Measurements from ENCODE around the gene MPLKIP.
"Not testable (repeated sequence)": the region's sequence is repeated elsewhere in the genome, so short reads cannot be mapped to it uniquely, and the experiment has no call there.

Gene MPLKIP

GRCh38 chr7:40134428-40135316, at the start of gene MPLKIP, which contains the start of gene SUGCT:
TSS of gene MPLKIP (minus strand) at chr7:40134622. CDS start at chr7:40134567, 55 bp downstream.
TSS of gene SUGCT (plus strand) at chr7:40135005.
- DNase-seq, result peak; percentile 77 to 79

DNA sequence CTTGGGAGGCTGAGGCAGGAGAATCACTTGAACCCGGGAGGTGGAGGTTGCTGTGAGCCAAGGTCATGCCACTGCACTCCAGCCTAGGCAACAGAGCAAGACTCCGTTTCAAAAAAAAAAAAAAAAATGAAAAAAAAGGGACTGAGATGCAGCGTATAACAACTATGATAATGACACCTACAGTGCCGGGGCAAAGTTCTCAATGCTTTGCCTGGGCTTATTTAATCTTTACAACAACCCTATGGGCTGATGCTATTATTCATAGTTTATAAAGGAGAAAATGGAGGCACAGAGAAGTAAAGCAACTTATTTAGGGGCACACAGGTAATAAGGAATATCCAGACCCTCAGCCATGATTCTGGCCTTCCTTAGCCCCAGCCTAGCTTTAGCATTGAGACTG, 48.0 kb upstream of the MPLKIP start:
- no peak for DNase-seq

GRCh38 chr7:40177071-40177470, 42.6 kb upstream of the MPLKIP start:
- DNase-seq, result no peak

GRCh38 chr7:40175725-40176510, 41.5 kb upstream of the MPLKIP start:
- DNase-seq, result no peak

- not testable (repeated sequence) for DNase-seq
These were observed 40.8 kb upstream of the MPLKIP start for GRCh38 chr7:40175256-40175655.

- not testable (repeated sequence) for DNase-seq
These were observed 38.7 kb upstream of the MPLKIP start for GRCh38 chr7:40173121-40173520.

- DNase-seq, result not testable (repeated sequence)
These were observed 33.8 kb upstream of the MPLKIP start for GRCh38 chr7:40168266-40168665.

DNA sequence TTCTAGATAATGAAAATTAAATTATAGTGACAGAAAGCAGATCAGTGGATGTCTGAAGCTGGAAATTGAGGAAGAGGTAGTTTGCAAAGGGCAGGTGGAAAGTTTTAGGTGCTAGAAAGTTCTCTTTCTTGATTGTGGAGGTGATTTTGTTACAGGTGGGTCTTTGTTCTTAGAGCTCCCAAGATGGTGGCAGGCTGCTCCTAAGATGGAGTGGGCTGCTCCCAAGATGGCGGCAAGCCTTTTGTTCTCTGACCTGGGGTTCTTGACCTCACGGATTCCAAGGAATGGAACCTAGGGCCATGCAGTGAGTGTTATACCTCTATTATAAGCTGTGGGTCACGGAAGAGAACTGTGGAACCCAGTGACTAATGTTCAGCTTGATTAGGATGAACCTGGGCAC, 32.9 kb upstream of the MPLKIP start:
- no peak for DNase-seq

DNA sequence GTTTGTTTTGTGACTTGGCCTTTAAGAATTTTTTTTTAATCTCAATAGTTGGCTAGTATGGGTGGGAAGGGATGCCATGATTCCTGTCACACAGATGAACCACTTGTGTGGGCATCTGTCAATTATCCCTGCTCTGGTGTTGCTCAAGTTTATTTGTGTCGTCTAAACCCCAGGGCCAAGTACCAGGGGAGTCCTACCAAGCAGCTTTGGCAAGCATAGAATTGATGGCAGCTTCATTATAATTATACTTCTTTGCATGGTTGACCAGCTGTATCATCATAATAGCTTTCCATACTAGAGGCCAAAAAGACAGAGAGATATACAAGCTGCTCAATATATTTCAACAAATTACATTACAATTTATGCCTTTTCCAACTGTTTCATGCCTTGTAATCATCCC, 30.8 kb upstream of the MPLKIP start:
- no peak for DNase-seq

GRCh38 chr7:40162516-40162915, 28.1 kb upstream of the MPLKIP start:
- DNase-seq, result no peak

- no peak for DNase-seq
These were observed 22.6 kb upstream of the MPLKIP start for GRCh38 chr7:40156988-40157387.

- DNase-seq, result no peak
These were observed 17.1 kb upstream of the MPLKIP start for GRCh38 chr7:40151504-40151903.

DNA sequence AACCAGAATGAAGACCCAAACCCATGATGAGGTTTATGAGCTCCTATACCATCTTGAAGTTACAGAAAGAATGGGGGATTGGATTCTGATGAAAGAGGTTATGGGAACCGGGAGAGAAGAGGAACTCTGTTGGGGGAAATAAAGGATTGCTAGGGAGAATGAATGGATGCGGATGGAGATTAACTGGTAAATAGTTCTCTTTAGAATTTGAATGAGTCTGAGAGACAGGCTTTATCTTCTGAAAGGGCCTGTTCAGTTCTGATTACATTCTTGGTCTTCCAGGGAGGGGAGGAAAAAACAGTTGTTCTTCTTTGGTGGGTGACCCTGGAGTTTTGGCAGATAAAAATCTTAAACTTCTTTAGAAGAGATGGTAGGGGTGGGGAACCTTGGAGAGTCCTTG, 14.2 kb upstream of the MPLKIP start:
- DNase-seq, result no peak

DNA sequence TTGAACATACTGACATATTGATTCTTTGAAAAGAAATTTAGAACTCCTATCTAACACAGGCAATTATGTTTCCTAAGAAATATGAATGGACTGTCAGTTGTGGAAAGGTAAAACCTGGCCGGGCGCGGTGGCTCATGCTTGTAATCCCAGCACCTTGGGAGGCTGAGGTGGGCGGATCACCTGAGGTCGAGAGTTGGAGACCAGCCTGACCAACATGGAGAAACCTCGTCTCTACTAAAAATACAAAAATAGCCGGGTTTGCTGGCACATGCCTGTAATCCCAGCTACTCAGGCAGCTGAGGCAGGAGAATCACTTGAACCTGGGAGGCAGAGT, 13.8 kb upstream of the MPLKIP start:
- DNase-seq, result not testable (repeated sequence)

DNA sequence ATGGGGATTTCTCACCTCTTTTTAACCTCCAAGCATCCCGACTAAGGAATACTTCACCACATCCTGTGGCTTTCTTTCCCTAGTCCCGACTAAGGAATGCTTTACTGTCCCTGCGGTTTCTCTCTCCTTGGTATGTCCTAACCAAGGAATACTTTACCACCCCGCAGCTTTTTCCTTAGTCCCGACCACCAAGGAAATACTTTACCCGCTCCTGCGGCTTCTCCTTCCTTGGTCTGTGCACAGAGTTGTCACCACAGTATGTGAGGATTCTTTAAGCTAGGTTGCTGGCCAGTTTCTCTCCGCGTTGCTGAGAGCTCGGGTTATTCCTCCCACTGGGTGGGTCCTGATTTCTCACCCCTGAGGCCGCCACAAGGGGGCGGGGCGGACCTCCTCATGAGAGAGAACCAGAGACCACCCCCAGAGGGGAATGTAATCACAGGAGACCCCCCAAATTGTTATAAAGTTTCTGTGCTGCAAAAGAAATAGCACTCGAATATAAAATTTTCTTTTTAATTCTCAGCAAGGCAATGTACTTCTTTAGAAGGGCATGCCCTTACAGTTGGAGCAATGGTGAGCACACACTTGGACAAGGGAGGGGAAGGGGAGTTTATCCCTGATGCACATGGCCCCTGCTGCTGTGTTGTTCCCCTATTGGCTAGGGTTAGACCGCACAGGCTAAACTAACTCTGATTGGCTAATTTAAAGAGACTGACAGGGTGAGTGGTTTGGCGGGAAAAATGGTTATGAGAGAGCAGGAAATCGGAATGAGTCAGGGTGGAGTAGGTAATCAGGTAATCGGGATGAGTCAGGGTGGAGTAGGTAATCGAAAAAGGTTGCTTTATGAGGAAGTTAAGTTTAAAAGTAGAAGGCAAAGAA, 13.2 kb upstream of the MPLKIP start:
- no peak for DNase-seq

DNA sequence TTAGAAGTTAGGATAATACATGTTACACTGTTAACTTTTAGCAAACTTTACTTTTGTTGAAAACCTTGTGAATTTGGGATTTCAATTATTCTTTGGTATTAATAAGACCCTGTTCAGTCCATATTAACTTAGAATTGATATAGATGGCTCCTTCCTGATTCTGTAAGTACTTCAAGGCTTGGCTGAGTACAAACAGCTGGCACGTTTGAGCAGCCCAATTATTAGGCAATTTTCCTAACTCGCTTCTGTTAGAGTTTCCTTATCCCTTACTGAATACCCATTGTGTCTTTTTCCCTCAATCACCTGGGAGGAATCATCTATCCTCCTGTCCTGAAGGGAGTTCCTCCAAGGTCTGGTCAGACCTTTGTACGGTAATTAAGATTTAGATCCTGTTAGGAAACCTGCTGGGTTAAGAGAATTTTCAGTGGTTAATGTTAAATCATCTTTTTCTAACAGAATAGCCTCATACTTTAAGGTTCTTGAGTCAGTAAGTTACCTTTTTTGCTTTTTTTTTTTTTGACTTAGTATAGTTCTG, 11.2 kb upstream of the MPLKIP start:
- not testable (repeated sequence) for DNase-seq

GRCh38 chr7:40141916-40142315, 7.5 kb upstream of the MPLKIP start:
- not testable (repeated sequence) for DNase-seq

DNA sequence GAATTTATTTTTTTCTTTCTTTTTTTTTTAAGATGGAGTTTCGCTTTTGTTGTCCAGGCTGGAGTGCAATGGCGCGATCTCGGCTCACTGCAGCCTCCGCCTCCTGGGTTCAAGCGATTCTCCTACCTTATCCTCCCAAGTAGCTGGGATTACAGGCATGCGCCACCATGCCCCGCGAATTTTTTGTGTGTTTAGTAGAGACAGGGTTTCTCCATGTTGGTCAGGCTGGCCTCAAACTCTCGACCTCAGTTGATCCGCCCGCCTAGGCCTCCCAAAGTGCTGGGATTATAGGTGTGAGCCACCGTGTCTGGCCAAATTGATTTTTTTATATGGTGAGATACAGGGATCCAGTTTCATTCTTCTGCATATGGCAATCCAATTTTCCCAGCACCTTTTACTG, 5.5 kb upstream of the MPLKIP start:
- not testable (repeated sequence) for DNase-seq

DNA sequence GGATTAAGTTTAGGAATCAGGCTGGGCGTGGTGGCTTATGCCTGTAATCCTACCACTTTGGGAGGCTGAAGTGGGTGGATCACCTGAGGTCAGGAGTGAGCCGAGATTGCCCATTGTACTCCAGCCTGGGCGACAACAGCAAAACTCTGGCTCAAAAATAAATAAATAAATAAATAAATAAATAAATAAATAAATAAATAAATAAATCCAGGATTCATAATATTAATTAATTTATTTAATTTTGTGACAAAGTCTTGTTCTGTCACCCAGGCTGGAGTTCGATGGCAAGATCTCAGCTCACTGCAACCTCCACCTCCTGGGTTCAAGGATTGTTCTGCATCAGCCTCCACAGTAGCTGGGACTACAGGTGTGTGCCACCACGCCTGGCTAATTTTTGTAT, 4.6 kb upstream of the MPLKIP start:
- no peak for DNase-seq

- no peak for DNase-seq
These were observed 3.1 kb upstream of the MPLKIP start for GRCh38 chr7:40137563-40137962.

GRCh38 chr7:40135317-40135610, 842 bp upstream of the MPLKIP start:
- DNase-seq, result no peak

- DNase-seq, result no peak
These were observed 628 bp downstream of the MPLKIP start for GRCh38 chr7:40133561-40134427.
